Measurements from ENCODE around the gene MPRIP.

MPRIP gene

DNA sequence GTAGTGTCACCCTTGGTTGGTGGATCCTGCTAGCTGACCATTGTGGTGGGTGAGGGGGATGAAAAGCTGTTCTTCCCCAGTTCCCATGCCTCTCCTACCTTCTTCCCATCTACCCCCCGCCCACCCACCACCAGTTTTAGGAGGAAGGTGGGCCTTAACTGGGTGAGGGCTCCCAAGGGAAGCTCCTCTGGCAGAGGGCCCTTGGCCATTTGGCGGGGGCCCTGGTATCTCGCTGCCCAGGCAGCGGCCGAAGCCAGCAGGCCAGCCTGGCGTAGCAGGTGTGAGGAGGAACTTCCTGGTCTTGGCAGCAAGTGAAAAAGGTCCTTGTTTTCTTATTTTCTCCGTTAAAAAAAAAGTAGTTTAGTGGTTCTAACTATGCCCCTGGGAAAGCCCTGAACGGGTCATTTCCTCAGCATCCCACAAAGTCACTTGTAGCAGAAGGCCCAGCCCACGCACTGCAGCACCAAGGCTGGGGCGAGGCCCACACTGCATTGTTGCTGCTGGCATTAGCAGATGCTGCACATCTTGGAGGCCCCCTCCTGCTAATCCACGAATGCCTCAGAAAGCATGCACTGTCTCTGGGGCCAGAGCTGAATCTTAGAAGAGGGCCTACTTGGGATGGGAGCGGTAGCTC is 72.5 kb downstream of the MPRIP start:
- DNase-seq: no peak

- DNase-seq: no peak
Measured at GRCh38 chr17:17115620-17116019, 73.4 kb downstream of the MPRIP start.

DNA sequence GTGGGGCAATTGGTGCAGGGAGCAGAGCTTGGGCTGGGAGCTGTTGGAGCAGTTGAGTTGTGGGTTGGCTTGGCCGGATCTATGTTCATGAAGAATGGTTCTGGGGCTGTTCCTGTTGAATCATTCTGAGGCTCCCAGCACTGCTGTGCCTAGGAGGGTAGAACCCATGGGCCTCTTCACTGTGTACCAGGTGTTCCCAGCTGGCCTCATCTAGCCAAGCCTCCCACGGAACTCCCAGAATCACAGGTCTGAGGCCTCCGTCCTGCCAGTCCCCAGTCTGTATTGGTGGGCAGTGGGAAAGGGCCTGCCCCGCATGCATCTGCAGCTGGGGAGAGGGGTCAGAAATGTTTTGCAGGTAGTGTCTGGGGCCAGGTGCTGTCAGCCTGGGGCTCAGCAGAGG is 74.1 kb downstream of the MPRIP start:
- no peak for DNase-seq

GRCh38 chr17:17117923-17118322 is 75.7 kb downstream of the MPRIP start:
- DNase-seq: no peak

- no peak for DNase-seq
Measured at GRCh38 chr17:17118399-17118798, 76.1 kb downstream of the MPRIP start.

DNA sequence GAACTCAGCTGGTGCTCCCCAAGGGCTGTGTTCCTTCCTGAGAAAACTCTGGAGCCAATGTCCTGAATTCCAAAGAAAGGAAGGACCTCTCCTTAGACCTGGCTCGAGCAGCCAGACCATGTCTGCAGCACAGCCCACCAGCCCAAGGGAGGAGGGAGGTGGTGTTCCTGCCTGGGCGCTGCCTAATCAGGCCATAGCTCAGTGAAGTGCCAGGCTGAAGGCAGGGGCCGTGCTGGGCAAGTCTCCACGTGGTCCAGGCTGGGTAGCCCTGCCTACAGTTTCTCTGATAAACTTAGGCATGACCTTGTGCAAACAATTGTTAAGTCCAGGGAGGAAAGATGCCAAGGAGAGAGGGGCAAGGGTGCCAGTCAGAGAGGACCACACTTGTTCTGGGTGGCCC is 76.8 kb downstream of the MPRIP start:
- no peak for DNase-seq

- peak; percentile 45 for DNase-seq
Measured at GRCh38 chr17:17119533-17119932, 77.3 kb downstream of the MPRIP start.

GRCh38 chr17:17120294-17120693 is 78.0 kb downstream of the MPRIP start:
- no peak for DNase-seq

DNA sequence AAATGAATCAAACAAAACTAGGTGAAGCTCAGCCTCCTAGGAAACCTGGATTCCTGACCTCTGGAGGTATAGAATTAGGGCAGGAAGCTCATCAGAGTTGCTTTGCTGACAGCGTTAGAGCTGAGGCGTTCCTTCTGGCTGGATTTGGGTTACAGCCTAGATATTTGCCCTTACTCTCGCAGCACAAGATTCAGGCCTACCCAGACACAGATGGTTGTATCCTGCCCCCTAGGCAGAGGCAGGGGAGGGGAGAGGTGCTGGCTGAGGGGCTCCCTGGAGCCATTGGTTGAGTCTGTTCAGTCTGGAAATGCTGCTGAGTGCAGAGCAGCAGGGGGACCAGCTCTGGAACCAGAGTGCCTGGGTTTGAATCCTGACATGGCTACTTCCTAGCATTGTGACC is 78.4 kb downstream of the MPRIP start:
- no peak for DNase-seq

- DNase-seq: no peak
Measured at GRCh38 chr17:17121162-17121561, 78.9 kb downstream of the MPRIP start.

- no peak for DNase-seq
Measured at GRCh38 chr17:17122781-17123483, 80.7 kb downstream of the MPRIP start.

GRCh38 chr17:17124341-17124740 is 82.1 kb downstream of the MPRIP start:
- no peak for DNase-seq

DNA sequence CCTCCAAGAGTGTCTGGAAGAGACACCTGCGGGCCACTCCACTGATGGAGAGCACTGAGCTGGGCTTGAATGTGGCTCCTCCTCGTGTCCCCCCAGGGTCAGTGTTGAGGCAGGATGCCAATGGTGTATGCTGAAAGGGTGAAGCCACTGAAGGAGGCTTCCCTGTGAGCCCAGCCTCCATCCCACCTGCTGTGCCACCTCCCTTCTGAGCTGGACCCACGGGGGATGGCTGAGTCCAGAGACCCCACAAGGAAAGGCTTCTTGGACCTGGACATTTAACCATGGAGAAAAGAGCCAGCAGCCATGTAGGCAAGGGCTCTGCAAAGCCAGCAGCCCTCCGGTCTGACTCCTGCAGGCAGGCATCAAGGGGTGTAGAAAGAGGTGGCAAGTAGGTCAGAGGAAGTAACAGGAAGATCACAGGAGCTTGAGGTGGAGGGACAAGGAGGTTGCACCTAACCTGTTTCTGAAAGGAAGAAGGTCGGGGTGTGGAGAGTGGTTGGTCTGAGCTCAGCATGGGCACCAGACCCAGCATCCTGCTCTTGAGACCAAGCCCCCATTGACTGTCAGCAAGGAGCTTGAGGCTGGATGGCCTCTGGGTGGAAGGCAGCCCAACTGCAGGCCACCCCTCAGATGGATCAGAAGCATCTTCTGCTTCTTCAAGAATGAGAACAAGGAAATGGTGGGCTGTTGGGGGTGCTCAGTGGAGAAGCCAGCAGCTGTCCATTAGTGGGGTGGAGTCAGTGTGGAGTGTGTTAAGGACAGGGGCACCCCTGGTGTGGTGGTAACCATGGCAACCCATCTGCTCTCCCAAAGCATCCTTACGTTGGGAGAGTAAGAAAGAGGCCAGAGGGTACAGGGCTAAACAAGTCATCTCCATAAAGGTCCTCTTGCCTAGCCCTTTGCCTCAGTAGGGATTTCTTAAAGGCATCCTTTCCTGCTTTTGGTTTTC is 83.2 kb downstream of the MPRIP start:
- DNase-seq: no peak

- no peak for DNase-seq
Measured at GRCh38 chr17:17126131-17127110, 84.2 kb downstream of the MPRIP start.

DNA sequence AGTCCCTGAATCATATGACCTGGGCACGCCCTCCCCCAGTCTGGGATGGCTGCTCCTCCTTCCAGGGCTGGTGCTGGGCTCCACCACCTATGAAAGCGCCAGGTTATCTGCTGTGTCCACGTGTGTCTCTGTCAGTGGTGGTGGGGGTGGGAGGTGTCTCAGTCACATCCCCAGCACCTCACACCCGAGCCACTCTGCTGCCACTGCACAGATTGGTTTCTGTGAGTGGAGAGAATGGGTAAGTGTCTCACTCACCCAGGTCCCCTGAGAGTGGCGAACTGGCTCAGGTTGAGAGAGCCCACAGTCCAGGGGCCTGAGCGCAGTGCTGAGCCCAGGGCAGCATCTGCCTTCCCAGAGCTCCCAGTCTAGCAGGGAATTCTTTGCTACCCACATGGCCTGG is 84.9 kb downstream of the MPRIP start:
- no peak for DNase-seq

GRCh38 chr17:17127730-17128291 is 85.6 kb downstream of the MPRIP start:
- DNase-seq: no peak

DNA sequence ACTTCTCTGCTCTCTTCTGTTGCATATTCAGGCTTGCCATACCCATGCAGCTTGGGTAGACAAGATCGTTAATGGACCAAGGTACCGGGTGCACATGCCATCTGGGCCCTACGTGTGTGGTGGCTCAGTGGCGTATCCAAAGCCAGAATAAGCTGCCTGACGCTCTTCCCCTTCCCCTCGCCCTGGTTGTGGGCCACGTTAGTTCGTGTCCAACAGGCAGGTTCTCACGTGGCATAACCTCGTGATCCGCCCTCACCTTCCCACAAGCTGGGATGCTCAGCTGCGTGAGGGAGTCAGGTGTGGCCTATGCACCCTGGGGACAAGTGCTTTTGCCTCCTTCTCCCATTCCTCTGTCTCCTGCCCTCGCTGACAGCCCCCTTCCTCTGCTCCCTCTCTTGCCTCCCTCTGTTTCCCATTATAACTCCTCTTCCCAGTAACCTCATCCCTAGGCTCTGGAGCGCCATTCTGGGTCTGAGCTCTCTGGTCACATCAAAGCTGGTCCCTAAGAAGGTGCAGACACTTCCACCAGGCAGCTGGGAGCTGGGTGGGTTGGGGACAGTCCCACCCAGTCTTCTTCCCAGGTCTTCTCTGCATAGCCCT is 86.3 kb downstream of the MPRIP start:
- DNase-seq: no peak

DNA sequence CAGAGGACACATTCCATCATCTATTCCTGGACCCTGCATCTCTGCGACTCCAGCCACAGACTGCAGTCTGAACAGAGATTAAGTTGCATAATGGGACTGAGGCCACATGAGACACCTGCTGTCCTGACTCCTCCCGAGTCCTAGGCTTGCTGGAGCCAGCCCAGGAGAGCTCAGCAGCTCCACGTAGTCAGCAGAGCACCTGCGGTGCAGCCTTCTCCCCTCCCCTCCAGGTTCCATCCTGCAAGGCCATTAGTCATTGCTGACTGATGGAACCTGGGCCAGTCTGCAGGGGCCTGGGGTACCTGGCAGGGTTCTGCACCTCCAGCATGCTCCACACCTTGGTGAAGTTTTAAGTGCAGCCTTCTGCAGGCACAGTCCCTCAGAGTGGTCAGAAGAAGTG is 87.2 kb downstream of the MPRIP start:
- no peak for DNase-seq

- DNase-seq: no peak
Measured at GRCh38 chr17:17130077-17130844, 88.0 kb downstream of the MPRIP start.

- no peak for DNase-seq
Measured at GRCh38 chr17:17131839-17132238, 89.6 kb downstream of the MPRIP start.

DNA sequence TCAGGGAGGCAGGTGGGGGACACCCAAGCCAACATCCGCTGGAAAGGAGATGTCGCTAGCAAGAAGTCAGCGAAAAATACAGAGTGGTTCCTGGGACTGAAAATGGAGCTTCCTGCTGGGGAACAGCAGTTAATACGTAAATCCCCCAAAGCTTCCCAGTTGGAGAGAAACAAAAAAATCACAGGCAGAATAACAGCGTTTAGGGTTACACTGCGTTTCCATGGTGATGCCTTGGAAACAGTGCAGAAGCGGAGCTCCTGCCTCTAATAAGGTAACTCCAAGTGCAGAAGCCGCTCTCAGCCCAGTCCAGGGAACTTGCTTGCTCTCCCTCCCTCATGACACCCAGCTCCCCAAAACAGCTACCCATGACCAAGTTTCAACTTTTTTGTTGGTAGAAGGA is 90.5 kb downstream of the MPRIP start:
- no peak for DNase-seq
